ENCODE data around the gene RFX6. TPM values are rescaled to one million over a fixed set of nuclear protein-coding genes. Genes with fewer than 3 reads are reported as not detected.
"Not testable (repeated sequence)": the region's sequence is repeated elsewhere in the genome, so short reads cannot be mapped to it uniquely, and the experiment has no call there.

RFX6 gene, protein sequence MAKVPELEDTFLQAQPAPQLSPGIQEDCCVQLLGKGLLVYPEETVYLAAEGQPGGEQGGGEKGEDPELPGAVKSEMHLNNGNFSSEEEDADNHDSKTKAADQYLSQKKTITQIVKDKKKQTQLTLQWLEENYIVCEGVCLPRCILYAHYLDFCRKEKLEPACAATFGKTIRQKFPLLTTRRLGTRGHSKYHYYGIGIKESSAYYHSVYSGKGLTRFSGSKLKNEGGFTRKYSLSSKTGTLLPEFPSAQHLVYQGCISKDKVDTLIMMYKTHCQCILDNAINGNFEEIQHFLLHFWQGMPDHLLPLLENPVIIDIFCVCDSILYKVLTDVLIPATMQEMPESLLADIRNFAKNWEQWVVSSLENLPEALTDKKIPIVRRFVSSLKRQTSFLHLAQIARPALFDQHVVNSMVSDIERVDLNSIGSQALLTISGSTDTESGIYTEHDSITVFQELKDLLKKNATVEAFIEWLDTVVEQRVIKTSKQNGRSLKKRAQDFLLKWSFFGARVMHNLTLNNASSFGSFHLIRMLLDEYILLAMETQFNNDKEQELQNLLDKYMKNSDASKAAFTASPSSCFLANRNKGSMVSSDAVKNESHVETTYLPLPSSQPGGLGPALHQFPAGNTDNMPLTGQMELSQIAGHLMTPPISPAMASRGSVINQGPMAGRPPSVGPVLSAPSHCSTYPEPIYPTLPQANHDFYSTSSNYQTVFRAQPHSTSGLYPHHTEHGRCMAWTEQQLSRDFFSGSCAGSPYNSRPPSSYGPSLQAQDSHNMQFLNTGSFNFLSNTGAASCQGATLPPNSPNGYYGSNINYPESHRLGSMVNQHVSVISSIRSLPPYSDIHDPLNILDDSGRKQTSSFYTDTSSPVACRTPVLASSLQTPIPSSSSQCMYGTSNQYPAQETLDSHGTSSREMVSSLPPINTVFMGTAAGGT
- total RNA-seq (2014; rRNA removed; shearing (Covaris generic)), result not detected in 2 replicates
- not detected in 2 replicates for polyA plus RNA-seq (2014; cell fraction: nucleus; rRNA removed)

DNA sequence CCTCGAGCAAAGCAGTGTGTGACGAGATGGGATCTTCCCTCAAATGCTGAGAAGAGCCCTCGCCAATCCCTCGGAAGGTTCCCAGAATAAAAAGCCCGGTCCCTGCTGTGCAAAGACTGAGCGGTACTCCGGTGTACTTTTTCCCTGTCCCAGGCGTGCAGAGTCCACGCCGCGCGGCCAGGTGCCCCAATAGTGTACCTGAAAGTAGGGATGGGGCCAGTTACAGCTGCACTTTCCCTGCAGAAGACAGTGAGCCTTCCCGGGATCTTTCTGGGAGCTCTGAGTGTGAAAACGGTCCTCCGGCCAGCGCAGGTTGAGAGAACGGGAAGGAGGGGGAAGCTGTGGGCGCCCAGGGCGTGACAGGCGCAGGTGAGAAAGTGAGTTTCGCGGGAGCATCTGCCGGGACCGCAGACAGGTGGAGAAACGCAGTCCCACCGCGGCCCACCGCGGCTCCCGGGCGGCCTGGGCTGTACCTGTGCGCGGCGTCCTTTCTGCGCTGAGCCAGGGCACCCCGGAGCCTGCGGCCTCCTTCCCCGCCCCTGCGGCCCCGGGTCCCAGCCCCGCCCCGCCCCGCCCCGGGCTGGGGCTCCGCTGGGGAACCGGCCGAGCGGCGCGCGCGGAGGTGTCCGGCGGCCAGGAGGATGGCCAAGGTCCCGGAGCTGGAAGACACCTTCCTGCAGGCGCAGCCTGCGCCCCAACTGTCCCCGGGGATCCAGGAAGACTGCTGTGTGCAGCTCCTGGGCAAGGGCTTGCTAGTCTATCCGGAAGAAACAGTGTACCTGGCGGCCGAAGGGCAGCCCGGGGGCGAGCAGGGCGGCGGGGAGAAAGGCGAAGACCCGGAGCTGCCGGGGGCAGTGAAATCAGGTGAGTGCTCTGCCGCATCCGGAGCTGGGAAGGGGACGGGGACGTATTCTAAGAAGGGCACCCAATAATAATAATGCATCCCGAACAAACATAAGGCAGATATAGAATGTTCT, at the start of gene RFX6:
TSS of gene RFX6 (plus strand) at position 608 of the 977 bp plus-strand sequence. CDS start at position 642, 34 bp downstream.
- DNase-seq (ENCODE audit: extremely low read depth, low read depth), result no peak

DNA sequence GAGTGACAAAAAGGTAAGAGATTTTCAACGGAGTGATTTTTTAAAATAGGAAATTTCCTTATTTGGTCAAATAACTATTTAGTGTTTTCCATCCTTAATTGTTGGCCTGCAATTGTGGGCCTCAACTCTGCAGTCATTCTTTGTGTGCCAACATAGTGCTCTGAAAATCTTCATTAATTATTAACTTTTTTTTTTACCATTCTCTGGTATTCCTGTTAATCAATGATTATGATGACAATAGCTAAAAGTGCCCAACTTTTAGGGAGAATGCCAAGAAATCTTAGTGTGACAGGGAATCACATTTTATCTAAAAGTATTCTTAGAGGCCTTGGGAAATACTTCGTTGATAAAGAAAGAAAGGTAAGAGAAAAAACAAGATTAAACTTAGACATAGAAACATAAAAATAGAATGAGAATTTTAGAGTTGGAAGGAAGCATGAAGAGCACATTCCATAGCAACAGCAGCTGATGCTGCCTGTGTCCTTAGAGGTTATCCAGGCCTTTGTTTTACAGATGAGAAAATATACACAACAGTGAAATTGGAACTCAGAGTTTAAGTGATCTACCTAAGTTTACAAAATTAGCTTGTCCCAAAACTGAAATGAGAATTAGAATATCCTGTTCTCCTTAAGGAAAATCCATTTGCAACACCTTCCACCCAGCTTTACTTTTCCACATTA, 49.3 kb upstream of the RFX6 start:
- DNase-seq (ENCODE audit: extremely low read depth, low read depth), result no peak

DNA sequence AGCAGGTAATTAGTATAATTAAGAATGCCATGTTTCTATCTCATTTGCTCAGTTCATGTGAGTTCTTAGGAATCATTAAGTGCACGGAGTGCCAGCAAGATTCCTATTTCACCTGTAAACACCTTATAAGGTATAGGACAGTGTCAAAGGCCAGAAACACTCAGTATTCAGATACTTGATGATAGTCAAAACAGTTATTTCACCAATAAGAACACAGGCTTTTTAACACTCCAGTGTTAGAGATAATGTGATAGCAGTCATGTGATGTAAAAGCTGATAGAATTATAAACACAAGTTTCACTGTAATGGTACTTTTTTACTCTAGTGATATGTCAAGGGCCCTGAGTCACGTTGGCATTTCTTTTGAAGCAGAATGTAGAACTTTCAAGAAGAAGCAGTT, 48.1 kb upstream of the RFX6 start, which contains the start of gene GPRC6A:
TSS of gene GPRC6A (minus strand) at position 101 of the 400 bp plus-strand sequence. CDS start at position 31, 70 bp downstream.
- DNase-seq (ENCODE audit: extremely low read depth, low read depth), result no peak

DNA sequence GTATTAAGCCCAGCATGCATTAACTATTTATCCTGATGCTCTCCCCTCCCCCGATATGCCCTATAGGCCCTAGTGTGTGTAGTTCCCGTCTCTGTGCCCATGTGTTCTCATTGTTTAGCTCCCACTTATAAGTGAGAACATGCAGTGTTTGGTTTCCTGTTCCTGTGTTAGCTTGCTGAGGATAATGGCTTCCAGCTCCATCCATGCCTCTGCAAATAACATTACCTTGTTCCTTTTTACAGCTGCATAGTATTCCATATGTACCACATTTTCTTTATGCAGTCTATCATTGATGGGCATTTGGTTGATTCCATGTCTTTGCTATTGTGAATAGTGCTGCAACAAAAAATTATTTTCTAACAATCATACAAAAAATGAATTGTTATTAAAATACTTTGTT, 42.5 kb upstream of the RFX6 start:
- not testable (repeated sequence) for DNase-seq (ENCODE audit: extremely low read depth, low read depth)

DNA sequence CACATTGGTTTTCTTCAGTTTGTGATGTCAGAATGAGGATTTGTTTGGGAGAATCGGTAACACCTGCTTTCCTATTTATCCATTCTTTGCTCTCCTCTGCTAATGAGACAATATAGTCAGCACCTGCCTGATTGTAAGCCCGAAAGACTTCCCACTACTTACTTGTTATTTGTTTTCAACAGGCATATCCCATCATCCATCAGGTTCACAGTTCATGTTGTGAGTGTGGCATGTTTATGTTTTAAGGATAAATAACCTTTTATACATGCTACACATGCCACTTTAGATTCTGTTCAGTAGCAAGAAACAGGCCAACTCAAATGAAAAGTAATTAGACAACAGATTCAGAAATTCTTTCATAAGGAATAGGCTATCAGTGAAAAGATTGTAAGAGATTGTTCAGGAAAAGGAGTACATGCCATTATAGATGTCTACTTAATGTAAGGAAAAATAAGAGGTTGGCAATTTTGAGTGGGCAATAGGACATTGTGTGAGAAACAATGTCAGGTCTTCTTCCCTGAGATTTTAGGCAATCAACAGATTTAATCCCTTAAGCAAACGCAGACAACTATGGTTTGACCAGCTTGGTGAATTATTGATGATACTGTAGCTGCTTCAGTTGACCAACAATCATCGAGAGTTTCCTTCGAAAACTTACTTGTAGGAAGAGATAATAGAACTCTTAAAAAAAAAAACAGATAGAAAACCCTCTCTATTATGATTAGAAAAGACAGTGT, 40.3 kb upstream of the RFX6 start:
- no peak for DNase-seq (ENCODE audit: extremely low read depth, low read depth)

DNA sequence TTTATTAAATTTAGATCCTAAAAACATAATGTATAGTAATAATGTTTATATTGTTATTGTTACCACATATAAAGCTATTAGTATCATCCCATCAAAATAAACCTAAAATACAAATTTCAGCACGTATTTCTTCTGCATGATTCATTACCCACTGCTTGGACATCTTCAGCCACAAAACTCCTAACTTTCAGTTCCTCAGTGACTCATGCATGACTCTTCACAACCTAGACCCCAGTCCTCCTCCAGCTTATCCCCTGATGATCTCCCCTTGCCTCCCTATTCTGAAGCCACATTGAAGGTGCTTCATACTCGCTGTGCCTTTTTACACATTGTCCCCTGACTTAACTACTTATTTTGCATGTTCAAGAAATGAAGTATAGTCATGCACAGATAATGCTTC, 37.0 kb upstream of the RFX6 start:
- no peak for DNase-seq (ENCODE audit: extremely low read depth, low read depth)

DNA sequence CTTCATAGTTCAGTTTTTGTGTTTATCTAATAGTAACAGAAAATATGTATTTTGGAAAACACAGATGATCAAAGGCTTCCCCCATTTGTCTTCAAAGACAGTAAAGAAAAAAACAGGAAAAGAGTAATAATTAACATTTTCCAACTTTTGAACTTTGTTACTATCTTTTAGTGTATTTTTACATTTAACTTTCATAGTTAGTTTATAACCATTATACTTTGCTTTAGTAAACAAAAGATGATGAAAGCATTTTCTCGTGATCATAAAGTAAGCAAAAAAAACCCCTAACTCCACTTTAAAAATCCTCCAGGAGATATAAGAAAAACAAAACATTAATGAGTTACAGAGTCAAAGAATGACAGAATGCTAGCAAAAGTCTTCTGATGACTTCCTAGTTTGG, 34.6 kb upstream of the RFX6 start:
- DNase-seq (ENCODE audit: extremely low read depth, low read depth), result no peak

DNA sequence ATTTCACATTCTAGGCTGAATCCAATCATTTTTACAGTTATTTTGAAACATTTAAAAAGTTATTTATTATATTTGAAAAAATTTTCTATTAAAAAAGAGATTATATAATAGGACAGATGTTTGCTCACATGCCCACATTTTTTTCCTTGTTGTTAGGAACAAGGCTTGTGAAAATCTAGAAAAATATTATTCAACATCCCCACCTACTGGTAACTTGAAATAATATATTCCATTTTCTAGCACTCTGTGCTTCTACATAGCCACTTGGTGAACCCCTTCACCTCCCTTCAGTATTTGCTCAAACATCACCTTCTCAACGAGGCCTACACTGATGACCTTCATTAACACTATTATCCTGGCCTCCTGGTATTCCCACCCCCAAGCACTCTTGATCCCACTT, 29.8 kb upstream of the RFX6 start:
- DNase-seq (ENCODE audit: extremely low read depth, low read depth), result peak; percentile 23

DNA sequence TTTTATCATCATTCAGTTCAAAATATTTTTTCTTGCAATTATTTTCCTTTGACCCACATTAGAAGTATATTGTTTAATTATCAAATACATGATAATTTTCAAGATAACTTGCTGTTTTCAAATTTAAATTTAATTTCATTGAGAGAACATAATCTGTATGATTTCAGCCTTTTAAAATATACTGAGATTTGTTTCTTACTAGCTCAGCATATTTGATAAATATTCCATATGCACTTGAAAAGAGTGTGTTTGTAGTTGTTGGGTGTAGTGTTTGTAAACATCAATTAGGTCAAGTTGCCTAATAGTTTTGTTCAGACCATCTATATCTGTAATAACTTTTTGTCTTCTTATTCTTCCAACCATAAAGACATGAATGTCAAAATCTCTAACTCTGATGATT, 19.0 kb upstream of the RFX6 start:
- DNase-seq (ENCODE audit: extremely low read depth, low read depth), result no peak

DNA sequence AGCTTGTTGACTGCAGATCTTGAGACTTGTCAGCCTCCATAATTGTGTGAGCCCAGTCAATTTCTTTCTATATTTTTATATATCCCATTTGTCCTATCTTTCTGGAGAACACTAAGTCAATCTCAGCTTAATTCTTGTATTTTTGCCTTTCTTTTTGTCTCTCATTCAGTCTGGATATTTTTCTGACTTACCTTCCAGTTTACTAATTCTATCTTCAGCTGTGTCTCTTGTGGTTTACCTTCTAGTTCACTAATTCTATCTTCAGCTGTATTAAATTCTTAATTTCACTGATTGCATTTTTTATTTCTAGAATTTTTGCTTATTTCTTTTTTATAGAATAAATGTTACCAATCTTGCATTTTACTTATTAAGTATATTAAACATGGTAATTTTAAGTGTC, 17.8 kb upstream of the RFX6 start:
- DNase-seq (ENCODE audit: extremely low read depth, low read depth), result no peak

DNA sequence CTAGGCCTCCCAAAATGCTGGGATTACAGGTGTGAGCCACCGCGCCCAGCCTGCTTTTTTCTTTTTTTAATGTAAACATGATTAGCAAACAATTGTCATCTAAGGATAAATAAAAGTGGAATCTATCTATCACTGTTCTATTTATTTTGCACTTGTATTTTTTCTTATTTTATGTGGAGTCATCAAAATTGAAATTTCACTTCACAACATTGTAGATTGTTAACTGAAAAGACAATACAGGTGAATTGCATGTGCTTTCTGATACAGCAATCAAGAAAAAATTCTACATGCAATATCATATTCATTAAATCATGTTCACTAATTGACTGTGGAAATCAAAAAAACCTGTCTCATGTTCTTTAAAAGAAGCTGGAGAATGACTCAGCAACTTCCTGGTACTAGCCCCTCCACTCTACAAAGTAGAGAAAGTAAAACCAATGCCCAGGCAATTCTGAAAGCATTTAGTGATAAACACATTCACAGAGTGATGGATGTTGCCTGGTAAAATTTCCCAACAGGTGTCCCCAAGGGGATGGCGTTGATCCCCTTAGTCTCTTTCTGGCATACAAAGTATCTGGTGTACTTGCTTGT, 10.7 kb upstream of the RFX6 start:
- no peak for DNase-seq (ENCODE audit: extremely low read depth, low read depth)

DNA sequence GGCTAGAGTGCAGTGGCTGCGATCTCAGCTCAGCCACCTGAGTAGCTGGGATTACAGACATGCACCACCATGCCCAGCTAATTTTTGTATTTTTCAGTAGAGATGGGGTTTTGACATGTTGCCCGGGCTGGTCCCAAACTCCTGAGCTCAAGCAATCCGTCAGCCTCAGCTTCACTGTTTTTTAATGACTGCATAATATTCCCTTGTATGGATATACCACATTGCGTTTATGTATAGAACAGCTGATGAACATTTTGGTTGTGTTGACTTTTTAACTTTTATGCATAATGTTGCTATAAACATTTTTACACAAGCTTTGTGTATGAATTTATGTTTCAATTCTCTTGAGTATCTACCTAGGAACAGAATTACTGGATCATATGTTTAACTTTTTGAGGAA, 4.3 kb upstream of the RFX6 start:
- DNase-seq (ENCODE audit: extremely low read depth, low read depth), result no peak

DNA sequence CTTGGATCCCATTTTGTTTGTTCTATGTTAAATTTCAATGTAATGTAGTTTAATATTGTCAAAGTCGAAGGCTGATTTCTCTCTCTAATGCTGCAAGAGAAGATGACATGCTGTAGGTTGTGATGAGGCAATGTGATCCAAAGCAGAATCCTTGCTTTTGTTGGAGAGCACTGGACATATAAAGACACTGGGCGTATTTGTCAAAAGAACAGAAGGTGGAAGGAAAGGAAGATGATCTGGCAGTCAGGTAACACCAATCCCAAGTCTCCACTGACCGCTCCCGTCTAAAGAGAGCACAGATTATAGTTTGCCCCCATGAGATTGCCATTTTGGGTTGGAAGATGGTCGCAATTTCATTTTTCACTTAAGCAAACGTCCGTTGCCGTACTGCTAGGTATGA, 935 bp upstream of the RFX6 start:
- DNase-seq (ENCODE audit: extremely low read depth, low read depth), result no peak

DNA sequence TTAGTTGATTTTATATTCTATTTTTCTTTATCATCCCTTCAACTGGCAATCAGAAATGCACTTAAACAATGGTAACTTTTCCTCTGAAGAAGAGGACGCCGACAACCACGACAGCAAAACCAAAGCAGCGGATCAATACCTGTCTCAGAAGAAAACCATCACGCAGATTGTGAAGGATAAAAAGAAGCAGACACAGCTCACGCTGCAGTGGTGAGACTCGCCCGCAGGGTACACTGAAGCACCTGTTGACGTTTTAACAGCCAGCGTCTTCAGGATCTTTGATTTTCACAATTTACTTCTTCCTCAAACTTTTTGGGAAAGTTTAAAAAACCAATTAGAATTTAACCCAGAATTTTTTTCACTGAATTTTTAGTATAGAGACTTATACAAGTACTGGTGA, 701 bp downstream of the RFX6 start:
- DNase-seq (ENCODE audit: extremely low read depth, low read depth), result no peak

DNA sequence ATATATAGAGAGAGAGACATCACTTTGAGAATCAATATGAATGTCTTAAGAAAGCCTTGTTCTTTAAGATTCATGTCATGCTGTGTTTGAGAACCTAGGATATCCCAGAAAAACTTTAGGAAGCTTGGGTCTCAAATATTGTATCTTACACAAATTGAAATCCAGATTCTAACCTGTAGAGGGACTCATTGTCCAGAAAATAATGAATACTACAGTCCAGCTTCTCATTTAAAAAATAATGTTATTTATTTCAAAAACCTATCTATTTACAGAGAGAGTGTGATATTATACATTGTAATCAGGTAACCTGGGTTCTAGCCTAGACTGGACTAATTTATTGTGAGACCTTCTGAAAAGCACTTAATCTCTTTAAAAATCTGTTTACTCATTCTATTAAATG, 4.2 kb downstream of the RFX6 start:
- no peak for DNase-seq (ENCODE audit: extremely low read depth, low read depth)

DNA sequence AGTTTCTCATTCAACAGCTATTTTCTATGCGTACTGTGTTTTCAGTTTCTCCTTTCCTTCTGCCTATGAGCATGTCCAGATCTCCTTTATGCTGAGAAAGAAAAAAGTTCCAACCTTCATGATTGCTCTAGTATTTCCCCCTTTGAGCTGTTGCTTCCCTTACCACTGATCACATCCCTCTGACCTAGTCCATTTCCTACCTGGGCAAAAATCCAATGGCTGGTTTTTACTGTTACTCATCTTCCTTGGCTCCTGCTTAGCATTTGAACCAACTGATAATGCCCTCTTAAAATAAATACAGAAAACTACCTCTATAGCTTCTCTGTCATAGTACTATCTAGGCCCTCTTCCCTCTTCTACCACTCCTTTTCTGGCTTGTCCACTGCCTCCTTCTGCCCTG, 6.0 kb downstream of the RFX6 start:
- DNase-seq (ENCODE audit: extremely low read depth, low read depth), result no peak

DNA sequence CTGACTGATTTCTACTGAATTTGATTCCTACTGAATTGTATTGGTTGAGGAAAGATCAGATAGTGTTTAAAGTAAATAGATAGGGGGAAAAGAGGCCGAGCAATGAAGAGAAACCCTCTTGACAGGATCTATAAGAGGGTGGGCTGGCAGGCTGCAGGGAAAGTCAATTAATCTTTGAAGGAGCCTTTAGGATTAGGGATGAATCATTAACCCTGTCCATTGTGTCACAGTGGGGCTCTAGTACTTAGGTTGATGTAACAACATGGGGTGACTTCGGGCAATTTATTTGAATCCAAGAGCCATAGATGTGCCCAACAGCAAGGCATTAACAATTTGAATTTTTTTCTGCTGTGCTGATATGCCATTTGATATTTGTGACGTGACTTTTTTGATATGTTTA, 7.5 kb downstream of the RFX6 start:
- DNase-seq (ENCODE audit: extremely low read depth, low read depth), result no peak

DNA sequence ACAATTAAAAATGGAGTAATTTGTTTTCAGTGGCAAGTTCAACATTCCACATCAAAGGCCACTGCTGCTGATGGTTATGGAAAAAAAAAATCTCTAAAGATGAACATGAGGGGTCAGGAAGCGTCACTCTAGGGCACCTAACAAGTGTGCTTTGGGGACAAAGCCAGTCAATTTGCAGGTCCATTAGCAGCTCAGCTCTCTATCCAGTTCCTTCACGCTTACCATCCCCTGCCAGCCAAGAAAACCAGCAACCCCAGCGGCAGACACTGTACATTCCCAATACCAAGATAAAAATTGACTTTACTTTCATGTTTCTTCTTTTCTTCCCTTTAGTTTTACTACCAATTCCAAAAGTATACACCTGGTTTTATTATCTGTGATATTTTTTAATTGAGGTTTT, 10.1 kb downstream of the RFX6 start:
- no peak for DNase-seq (ENCODE audit: extremely low read depth, low read depth)

DNA sequence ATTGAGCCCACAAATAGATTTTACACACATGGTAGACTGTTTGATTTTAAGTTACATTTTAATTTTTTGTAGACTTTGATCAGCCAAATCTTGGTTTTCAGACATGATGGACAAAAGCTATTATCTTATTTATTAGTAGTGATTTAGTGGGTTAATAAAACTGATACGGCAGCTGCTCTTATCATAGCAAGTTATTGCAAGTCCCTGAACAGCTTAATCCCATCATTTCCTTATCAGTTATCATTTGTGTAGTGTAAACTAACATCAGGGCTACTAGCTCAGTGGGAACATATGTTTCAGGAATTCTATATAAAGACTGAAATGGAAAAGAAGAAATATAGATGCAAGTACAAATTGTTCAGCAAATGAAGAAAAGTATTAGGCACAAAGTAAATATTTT, 10.9 kb downstream of the RFX6 start:
- DNase-seq (ENCODE audit: extremely low read depth, low read depth), result no peak

Measured in NCI-H460 (cell line).